Measurements from ENCODE around the gene EPN1.
A peak's percentile ranks its signal among the peaks of the same experiment; 100 is the strongest.

The EPN1 gene

DNA sequence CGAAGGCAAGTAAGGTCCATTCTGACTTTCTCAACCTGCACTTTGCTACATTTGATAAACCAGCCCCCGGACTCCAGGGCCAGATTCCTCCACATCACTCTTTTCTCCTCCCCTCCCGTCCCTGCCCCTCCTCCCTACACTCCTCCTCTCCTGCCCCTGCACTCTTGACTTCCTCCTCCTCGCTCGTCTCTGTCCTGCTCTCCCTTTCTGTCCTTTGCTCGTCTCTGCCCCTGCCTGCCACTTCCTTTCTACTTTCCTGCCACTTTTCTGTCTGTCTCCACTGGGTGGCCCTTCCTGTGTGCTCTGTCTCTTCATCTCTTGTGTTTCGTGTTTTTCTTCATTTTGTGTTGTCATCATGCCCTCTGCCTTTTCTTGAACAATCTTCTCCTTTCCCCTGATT, 13.2 kb upstream of the EPN1 start:
- DNase-seq = no peak

DNA sequence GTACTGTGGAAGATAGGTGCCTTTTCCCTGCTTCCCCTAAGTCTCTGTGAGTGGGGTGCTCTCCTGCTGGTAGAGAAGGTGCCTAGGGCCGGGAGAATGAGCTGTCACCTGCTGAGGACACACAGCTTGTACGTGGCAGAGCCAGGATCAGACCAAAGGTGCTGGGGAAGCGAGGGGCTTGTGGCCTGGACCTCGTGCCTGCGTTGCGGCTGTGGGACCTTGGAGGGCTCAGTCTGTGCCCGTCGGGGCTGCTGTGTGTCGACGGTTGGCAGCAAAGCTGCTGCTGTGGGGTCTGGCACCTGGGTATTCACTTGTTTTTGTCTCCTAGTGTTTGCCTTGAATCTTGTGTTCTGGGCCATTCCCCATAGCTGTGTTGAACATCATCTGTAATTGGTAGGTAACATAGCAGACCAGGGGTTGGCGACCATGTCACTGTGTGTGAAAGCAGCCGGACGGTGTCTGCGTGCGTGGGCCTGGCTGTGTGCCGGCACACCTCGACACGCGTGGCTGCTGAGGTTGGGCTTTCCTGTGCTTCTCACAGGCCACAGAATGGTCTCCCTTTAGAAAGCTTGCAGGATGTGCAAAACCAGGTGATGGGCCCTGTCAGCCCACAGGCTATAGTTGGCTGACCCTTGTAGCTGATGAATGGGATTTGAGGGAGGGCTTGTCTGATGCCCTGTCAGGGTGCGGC, 11.0 kb upstream of the EPN1 start:
- DNase-seq = no peak

DNA sequence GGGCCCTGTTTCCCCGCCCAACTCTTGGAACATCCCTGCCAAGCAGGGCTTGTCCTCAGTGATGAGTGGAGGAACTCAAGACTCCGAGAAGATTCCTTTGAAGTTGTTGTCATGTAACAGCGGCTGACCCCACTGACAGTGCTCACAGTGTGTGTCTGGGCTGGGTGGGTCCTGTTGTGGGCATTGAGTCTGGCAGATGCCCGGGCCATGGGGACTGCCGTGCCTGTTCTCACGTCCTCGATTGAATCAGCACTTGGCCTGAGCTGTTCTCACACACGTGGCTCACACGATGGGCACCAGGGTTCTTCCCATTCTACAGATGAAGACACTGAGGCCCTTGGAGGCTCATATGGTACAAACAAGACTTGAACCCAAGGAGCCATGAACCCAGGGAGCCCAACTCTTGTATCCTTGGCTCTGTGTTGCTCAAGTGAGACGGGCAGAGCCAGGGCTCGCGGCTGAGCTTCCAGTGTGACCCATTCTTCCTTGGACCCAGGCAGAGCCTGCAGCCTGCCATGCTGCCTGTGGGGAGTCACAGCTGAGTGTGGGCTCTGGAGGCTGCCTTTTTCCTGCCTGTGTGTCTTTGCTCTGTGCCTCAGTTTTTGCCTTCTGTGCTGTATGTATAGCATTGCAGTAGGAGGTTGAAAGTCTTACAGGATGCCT, 8.6 kb upstream of the EPN1 start:
- no peak for DNase-seq

DNA sequence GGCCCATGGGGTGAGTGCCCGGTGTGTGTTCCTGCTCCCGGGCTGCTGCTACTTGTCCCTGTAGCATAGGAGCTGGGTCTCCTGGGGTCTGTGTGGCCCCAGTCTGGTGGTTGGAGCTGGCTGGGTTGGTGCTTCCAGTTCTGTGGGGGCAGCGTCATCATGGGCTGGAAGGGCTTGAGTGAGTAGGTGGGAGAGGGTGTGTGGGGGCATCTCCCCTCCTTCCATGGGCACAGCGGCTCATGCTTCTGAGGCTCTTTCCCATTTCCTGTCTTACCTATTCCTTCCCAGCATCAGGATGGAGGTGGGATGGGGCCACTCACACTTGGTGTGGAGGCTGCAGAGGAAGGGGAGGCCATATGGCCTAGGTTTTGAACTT, 8.0 kb upstream of the EPN1 start:
- DNase-seq = no peak

DNA sequence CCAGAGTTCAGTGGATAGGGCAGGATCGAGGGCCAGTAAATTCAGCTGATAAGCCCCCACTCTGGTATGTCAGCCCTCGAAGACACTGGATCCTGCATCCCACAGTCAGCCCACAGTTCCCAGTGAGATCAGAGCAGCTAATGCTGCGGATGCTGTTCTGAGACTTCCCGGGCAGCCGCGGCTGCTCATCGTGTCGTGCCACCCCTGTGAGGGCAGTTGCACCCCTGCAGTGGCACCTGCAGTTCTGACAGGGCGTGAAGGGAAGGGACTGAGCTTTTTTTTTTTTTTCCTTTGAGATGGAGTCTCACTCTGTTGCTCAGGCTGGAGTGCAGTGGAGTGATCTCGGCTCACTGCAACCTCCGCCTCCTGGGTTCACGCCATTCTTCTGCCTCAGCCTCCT, 7.5 kb upstream of the EPN1 start:
- DNase-seq = no peak

DNA sequence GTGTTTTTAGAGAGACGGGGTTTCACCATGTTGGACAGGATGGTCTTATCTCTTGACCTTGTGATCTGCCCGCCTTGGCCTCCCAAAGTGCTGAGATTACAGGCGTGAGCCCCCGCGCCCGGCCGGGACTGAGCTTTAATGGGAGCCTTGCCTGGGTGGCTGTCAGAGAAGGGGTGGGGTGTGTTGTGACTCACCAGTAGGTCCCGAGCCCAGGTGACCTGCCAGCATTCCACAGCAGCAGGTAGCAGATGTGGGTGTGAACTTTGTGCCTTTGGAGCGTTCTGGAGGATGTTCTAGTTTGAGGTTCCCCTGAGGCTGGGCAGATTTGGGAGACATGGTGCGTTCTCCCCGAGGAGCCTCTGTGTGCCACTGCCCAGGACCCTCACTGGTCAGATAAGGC, 7.1 kb upstream of the EPN1 start:
- DNase-seq = no peak

DNA sequence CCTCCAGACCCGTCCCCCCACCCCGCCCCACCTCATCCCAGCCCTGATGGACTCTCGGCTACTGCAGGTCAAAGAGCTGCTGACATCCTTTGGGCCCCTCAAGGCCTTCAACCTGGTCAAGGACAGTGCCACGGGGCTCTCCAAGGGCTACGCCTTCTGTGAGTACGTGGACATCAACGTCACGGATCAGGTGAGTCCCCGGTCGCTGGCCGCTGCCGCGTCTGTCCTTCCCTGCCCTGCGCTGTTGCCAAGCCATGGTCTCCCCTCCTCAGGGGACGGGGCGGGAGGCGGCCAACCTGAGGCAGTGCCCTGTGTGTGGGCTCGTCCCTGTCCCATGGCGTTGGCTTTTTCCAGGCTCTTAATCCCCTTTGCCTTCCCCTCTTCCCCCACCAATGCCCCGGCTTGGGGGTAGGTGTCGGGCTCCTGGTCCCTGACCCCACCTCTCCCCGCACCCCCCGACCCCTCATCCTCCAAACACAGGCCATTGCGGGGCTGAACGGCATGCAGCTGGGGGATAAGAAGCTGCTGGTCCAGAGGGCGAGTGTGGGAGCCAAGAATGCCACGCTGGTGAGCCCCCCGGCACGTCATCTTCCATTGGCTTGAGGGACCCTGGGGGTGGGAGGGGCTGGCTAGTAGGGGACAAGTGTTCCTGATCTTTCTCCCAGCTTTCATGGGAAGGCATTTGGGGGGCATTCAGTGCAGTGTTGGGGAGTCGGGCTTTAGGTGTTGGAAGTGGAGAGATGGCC, 6.2 kb upstream of the EPN1 start:
- DNase-seq = no peak

DNA sequence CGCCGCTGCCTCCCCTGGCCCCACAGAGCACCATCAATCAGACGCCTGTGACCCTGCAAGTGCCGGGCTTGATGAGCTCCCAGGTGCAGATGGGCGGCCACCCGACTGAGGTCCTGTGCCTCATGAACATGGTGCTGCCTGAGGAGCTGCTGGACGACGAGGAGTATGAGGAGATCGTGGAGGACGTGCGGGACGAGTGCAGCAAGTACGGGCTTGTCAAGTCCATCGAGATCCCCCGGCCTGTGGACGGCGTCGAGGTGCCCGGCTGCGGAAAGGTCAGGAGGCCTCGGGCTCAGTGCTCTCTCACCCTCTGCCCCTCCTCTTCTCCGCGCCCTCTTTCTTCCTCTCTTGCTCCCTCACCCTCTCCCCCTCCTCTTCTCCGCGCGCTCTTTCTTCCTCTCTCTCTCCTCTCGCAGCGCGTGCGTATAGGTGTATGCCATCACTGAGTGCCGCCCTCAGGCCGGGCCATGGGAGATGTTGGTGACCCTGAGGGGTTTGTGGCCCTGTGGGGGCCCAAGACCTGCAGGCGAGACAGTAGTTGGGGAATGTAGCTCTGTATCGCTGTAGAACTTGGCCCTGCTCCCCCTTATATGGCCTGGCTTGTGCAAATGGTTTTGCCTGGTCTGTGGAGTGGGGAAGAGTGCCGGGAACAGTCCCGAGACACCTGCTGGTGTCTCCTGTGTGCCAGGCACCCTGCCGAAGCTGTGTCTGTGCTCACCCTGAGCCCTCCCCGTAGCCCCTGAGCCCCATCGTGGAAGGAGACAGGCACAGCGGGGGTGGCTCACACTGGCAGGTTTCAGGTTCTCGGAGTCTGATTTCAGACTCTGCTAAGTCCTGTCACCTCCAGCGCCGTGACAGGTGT, 5.4 kb upstream of the EPN1 start:
- DNase-seq = no peak

DNA sequence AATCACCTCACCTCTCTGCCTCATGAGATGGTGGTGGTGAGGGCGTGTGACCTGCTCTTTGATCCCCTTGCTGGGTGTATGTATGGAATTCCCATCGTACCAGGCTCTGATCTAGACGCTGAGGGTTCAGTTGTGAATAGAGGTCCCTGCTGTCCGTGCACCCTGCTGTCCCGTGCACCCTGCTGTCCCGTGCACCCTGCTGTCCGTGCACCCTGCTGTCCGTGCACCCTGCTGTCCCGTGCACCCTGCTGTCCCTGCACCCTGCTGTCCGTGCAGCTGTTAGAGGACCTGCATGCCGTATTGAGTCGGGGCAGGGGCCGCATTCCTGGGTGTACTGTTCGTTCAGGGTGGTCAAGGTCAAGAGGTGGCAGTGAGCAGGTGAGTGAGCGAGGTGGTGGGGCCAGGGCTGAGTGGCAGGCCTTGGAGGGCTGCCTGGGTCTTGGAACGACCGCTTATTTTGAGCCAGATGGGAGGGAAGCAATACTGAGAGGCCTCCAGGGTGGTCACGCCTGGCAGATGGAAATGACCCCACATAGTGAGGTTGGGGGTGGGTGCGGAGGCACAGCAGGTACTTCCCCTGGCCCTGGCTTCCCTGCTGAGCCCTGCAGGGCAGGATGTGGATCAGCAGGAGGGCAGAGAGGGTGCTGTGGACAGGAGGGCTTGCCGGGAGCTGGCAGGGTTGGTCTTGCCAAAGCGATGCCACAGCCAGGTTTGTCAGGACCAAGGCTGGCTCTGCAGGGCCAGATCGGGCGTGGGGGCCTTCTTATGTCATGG, 4.6 kb upstream of the EPN1 start:
- DNase-seq = no peak

DNA sequence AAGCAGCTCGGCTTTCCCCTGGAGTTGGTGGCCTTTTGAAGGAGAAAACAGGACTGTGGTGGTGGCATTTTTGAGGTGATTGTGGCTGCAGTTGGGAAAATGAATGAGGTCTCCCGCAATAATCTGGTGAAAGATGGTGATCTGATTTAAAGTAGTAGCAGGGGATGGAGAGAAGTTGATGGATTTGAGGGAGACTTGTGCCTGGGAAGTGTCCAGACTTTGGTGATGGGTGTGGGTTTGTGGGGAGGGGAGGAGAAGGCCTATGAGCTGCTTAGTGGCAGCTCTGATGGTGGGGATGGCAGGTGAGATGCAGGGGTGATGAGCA, 4.0 kb upstream of the EPN1 start:
- no peak for DNase-seq

DNA sequence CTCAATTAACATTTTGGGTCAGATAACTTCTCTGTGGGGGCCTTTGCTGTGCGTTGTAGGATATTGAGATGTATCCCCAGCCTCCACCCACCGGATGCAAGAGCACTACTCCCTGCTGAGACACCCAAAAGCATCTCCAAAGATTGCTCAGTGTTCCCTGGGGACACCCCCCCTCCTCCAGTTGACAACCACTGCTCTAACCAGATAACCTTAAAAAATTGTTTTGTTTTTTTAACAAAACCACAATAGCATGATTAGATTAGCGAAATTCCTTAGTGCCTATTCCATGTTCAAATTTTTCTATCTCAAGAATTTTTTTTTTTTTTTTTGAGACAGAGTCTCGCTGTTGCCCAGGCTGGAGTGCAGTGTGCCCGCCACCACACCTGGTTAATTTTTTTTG, 2.6 kb upstream of the EPN1 start:
- no peak for DNase-seq

DNA sequence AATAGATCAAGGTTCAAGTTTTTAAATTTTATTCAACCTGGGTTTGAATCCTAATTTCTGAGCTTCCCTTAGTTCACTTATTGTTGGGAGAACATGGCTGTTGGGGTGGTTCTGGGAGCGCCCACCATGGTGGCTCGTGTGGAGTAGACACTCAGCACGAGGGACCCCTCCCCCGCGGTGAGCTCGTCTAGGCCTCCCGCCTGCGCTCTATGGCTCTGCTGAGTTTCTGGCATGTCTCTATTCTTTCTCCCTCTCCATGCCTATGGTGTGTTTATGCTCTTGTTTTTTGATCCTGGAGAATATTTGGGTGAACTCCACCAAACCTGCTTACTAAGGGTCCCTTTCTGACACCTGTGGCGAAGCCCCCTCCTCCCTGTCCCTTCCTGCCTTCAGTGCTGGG, 1.6 kb upstream of the EPN1 start:
- no peak for DNase-seq

DNA sequence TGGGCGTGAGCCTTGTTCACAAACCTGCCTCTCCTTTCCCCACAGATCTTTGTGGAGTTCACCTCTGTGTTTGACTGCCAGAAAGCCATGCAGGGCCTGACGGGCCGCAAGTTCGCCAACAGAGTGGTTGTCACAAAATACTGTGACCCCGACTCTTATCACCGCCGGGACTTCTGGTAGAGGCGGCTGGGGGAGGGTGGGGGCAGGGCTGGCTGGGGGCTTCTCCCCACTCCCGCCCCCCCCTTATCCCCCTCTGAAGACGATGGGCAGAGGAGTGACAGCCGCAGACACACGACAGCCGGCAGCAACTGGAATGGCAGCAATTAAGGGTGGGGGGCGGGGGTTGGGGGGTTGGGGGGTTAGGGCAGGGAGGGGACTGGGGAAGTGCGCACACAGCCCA, 1.1 kb upstream of the EPN1 start:
- no peak for DNase-seq

DNA sequence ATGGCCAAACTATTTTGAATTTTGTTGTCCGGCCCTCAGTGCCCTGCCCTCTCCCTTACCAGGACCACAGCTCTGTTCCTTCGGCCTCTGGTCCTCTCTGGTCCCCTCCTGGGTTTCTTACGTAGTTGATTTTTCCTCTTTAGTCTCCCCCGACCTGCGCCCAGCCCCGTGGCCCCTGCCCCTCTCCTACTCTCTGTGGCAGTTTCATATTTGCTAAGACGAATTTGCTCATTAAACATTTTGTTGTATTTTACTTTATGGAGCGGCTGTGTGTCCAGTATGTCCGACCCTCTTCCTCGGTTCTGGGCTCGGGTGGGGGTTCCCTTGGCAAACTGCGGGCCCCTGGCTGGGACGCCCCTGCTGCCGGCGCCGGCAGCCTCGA, 576 bp upstream of the EPN1 start:
- DNase-seq = no peak

DNA sequence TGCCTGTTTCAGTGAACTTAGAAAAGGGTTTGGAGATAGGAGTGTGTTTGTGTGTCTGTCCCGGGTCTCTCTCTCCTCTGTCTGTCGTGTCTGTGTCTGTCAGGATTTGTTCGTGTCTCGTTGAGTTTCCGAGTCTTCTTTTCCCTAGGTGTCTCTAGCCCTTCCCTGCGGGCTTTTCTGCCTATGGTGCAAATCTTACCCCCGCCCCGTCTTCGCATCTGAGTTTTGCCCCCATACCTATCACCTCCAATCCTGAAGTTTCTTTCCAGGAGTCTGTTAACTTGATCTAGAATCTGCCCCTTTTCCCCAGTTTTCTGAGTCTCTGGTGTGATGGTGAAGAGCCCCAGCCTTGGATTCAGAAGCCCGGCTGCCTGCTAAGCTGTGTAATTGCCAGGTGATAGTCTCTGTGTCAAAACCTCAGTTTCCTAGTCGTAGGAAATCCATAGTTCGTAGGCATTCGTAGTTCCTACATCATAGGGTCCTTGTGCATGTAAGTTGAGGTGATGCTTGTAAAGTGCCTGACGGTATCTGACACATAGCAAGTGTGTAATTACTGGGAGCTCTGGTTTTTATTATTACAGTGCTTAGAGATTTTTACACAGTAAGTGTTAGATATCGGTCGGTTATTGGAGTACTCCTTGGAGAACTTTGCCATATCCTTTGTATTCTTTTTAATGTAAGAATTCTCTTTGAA, 782 bp downstream of the EPN1 start:
- DNase-seq = no peak

DNA sequence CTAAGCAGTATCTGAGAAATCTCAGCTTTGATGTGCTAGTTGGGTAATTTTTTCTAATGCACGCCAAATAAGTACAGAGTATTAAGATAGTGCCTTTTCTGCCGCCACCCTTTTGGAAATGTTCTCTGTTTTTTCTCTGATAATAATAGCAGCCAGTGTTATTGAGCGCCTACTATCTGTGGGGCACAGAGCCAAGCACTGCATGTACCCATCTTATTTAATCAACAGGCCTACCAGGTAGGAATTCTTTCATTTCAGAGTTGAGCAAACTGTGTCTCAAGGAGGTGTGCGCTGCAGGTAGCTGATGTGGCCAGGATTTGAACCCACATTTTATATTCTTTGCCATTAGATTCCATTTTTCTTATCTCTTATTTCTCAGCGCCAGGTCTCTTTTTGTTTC, 1.4 kb downstream of the EPN1 start:
- peak; percentile 80 for DNase-seq

DNA sequence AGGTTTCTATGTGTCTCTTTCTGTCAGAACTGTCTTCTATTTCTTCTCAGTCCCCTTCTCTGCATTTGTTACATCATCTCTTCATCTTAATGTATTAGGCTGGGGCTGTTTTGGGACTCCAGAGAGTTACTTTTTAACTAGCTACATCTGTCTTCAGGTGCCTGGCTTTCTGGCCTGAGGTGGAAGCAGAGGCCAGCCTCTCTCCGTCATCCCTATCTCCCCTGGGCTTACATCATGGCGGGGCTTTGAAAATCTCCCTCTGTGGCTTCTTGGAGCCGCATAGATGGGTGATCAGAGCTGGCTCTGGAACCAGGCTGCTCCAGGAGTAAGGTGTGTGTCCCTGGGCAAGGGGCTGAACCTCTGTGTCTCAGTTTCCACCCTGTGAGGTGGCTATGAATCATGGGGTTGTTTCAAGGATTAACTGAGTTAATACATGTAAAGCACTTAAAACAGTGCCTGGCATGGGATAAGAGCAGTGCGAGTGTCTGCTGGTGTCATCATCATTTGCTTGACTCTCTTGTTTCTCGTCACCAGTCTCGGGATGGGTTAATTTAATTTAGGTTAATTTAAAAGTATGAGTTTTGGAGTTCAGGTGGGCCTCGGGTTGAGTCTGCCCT, 2.0 kb downstream of the EPN1 start:
- DNase-seq = no peak

DNA sequence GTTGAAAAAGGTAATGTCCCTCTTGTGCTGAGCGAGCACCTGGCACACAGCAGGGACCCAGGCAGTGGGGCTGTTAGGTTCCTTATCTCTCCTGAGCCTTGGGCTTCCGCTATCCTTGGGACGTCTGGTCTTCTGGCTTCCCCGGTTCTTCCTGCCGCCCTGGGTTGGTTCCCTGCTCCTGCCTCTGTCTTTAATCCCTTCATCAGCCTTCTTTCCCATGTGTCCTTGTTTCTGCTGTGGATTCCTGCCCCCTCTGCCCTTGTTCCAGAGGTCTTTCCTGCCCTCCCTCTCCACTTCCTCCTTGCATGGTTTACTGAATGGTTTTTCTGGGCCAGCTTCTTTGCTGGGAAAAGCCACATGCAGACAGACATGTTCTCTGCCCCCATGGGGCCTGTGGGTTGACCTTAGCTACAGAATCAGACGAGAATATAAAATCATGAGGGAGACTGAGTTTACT, 2.6 kb downstream of the EPN1 start:
- no peak for DNase-seq

DNA sequence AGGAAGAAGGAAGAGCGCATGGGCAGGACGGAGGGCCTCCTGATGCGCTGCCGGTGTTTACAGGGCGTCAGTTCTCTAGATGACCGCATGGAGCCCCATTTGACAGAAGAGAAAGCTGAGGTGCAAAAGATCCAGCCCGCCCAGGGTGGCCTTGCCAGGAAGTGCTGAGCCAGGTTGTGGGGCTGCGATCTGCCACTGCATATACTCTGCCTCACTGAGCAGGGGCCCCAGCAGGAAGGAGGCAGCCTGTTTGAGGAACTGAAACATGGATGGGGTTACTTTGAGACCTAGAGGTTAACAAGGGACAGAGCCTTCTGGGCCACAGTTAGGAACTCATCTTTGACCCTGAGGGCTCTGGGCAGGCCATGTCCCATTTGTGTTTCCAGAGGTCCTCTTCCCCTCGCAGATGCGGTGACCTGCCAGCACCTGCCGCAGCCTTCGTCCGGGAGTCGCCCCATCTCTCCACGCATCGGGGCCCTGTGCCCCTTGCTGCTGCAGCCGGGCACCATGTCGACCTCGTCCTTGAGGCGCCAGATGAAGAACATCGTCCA, 3.2 kb downstream of the EPN1 start:
- no peak for DNase-seq

DNA sequence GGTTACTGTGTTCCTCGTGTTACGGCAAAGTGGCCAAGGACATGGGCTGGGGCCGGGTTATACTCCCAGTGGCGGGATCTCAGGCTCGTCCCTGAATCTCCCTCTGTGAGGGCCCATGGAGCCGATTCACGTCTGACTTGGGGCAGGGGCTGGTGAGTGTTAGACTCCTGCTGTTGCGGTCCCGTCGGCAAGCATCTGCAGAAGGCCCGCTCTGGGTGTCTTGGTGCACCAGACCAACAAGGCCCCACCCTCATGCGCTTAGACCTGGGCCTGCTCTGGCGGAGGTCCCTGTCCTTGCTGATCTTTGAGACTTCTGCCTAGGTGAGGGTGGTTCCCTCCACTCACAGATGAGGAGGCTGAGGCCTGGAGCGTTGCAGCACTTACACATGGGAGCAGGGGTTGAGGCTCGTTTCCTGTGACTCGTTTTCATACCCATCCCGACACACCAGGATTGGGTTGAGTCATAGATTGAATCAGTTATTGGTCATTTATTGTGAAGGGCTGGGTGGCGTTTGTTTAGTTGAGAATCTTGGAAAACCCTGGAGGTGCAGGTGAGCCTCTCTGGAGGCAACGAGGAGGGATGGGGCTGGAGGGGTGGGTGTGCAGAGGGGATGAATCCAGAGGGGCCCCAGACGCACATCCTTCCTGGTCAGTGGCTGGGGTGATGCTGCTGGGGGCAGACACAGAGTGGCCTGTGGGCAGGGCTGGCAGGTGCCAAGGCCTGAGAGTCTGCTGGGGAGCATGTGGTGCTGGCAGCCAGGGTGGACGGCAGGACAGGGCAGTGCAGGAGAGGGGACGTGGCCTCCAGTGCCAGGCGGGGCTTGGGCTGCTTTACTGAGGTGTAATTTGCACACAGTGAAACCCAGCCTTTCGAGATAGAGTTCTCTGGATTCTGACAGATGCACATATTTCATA, 4.6 kb downstream of the EPN1 start:
- DNase-seq = no peak

Measured in hematopoietic multipotent progenitor cell treated with erythropoietin and hydrocortisone succinate and interleukin-3 and kit ligand, for 4 days (in vitro differentiated cells).